Coronary artery (tissue), 2 donors: Measurements from ENCODE around the gene LPAR5.

Source experiments
- DNase-seq: peaks from one replicate; pipeline ENCODE4 v3.0.0-alpha.2; 2017; ENCODE audit warnings: low spot score
- H3K27ac ChIP-seq, 2 donors: fragments of 200-600 bp; sonication (generic); one replicate each; pipeline ENCODE4 v1.5.1; 2016 to 2019
- H3K4me3 ChIP-seq: fragments of 200-600 bp; sonication (generic); 2 replicates; pipeline ENCODE4 v1.5.1; 2016; ENCODE audit warnings: mild to moderate bottlenecking, moderate library complexity
- CTCF ChIP-seq: fragments of 200-600 bp; sonication (generic); IDR thresholded peaks from one replicate; pipeline ENCODE4 v1.5.1; 2019; ENCODE audit warnings: antibody characterized with exemption

LPAR5 gene

DNA sequence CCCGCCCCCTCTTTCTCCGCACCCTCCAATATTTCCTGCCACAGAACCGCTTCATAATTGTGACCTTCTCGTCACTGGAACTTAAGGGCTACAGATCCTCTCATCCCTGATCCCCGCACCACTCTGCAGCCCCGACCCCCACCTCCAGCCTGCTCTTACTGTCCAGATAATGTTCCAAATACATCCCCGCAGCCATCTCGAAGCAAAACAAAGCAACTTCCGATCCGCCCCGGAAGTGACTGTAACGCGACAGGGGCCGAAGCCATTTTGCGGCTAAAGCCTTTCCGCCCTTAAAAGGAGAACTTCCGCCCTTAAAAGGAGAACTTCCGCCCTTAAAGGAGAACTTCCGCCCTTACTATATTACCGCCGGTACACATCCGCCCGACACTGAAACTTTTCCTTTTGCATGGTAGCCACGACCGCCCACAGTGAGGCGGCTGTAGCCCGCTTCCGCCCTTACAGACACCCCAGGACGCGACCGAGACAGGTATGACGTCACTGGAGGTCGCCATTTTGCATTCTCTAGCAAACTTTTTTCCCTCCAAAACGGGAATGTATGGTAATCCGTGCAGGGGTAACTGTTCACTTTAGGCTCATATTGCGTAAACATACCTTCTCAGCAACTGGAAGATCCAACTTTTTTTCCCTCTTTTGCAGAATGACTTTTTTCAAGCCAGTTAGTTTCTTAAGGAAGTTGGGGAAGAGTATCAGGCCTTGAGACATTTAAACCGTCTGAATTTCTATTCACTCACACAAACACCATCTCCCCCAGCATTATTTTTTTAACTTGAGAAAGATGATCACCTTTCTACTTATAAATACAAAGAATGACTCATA lies 27.4 kb upstream of the LPAR5 start, which contains the start of gene ING4:
ING4 (minus strand) TSS at position 214 of the 837 bp plus-strand sequence; CDS start at position 196, 18 bp downstream.
- Histone ChIP-seq H3K4me3 (peak within 1 kb of the TSS; percentile 95), H3K27ac (peak within 1 kb of the TSS; percentile 52 to 94)
- peak; percentile 98 for DNase-seq
- TF ChIP-seq CTCF = no peak

DNA sequence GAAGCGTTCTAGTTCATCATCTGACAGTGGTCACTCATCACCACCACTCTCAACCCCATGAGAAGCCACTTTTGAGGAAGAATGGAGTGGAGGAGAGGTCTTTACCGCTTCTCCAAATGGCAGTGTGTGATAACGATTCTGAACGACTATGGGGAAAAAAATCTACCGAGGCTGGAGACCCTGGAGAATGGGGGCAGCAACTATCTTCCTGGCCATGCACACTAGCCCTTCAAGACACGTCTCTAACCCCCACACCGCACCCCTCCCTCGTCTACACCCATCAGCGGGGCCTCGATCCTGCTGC lies 26.8 kb upstream of the LPAR5 start:
- no peak for TF ChIP-seq CTCF
- no peak for DNase-seq

DNA sequence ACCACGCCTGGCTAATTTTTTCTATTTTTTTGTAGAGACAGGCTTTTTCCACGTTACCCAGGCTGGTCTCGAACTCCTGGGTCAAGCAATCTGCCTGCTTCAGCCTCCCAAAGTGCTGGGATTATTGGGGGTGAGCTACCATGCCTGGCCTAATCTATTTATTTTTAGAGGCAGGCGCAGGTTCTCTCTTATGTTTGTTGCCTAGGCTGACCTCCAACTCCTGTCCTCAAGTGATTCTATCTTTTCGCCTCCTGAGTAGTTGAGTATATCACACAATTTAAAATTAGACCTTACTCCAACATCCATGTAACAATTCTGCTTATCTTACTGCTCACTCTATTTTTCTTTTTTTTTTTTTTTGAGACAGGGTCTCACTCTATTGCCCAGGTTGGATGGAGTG lies 18.2 kb upstream of the LPAR5 start:
- no peak for TF ChIP-seq CTCF
- no peak for DNase-seq
- Histone ChIP-seq H3K4me3 (no peak overlapping the region), H3K27ac (no peak overlapping the region)

More for the DNA sequence above, 26.8 kb upstream of the LPAR5 start:
- Histone ChIP-seq H3K4me3 (peak overlapping the region; percentile 95), H3K27ac (peak overlapping the region; percentile 52 to 94)

DNA sequence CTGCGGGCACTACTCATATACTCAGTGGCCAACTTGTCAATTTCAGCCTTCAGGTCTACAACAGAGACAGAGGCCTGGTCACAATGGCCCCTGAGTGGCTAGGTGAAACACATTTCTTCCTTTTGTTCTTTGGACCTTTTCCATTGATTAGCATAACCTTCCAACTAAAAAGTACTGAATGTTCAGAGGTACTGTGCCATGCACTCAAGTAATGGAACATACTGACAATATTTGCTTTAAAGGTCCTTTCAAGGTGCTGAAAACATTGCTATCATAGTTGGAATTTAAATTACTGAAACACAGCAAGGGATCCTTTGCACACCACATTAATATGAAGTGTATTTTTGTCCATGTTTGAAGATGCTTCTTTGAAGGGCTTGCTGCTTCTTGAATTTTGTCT lies 17.6 kb upstream of the LPAR5 start:
- TF ChIP-seq CTCF = no peak
- no peak for DNase-seq
- Histone ChIP-seq H3K4me3 (no peak overlapping the region), H3K27ac (no peak overlapping the region)

DNA sequence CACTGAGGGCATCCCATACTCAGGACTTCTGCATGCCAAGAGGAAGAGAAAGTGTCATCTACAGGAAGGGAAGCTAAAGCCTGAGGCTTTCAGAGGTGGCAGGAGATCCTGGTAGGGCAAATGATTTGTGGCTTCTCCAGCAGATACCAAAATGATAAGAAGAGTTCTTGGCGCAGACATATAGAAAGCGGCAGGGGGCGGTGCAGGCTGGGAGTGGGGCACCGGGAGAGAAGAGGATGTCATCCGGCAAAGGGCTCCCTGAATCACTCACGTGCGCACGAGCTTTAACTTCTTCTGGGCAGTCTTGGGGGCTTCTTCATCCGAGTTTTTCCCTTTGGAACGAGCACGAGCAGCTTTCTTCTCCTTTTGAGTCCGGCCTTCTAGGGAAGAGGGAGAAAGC lies 16.6 kb upstream of the LPAR5 start:
- H3K27ac ChIP-seq = no peak overlapping the region
- no peak for DNase-seq
- no peak for TF ChIP-seq CTCF
- no peak overlapping the region for H3K4me3 ChIP-seq

GRCh38 chr12:6650832-6651231 lies 15.1 kb upstream of the LPAR5 start:
- no peak overlapping the region for H3K27ac ChIP-seq
- no peak for DNase-seq
- no peak for TF ChIP-seq CTCF
- no peak overlapping the region for H3K4me3 ChIP-seq

GRCh38 chr12:6647083-6647604 lies 11.4 kb upstream of the LPAR5 start, which contains the start of gene ACRBP:
TSS of gene ACRBP (minus strand) at chr12:6647432. CDS start at chr12:6647366, 66 bp downstream.
- no peak for DNase-seq
- Histone ChIP-seq H3K4me3 (peak within 1 kb of the TSS; percentile 67), H3K27ac (peak within 1 kb of the TSS in 1 of 2 donors; percentile 46)
- no peak for TF ChIP-seq CTCF
